Activated CD4-positive, alpha-beta T cell treated with anti-CD3 and anti-CD28 coated beads for 1 hour (primary cell): ENCODE data around the gene S100A2.

Experiments
- DNase-seq: peaks from one replicate; pipeline ENCODE4 v3.0.0-alpha.2; 2020

Gene S100A2

DNA sequence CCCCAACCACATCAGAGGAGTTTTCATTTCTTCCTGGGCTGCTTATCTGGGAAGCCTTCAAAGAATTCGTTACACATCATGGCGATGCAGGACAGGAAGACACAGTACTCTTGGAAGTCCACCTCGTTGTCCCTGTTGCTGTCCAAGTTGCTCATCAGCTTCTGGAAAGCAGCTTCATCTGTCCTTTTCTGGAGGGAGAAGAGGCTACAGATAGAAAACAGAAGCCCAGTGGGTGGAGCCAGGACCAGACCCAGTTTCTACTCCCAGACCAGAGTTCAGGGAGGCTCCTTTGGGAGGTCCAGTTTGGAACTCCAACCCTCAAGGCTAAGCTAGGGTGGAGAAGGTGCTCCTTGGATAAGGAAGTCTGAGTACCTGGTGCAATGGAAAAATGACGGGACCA is 21.9 kb downstream of the S100A2 start:
- DNase-seq: no peak

DNA sequence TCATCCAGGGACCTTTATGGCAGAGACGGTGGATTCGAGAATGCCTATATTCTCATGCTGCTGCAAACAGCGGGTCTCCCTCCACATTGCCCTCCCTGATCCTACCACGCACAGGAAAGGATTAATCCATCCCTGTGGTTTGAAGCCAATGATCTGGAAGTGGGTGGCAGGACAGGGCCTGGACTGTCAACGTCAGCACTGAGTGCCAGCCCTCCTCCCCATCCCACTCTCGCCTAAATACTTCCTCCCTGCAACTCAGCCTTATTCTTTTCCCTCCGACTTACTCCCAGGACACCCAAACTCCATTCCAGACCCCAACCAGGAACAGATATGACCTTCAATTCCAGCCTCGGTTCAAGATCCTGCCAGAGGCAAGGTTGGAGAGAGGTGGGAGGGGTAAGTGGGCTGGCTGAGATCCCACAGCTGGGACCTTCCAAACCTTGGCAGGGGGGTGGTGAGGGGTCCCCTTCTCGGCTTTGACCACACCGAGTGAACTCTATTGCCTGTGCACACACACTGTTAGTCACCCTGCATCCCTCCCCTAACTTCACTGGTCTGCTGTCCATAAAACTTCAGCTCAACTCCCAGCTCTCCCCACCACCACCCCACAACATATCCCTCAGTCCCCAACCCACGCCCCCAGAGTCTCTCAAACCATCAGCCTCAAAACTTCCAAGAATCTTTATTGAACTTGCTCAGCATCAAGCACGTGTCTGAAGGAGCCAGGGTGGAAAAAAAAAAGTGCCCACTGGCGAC is 22.5 kb downstream of the S100A2 start:
- no peak for DNase-seq

GRCh38 chr1:153541641-153542590 is 23.7 kb downstream of the S100A2 start:
- DNase-seq: no peak

DNA sequence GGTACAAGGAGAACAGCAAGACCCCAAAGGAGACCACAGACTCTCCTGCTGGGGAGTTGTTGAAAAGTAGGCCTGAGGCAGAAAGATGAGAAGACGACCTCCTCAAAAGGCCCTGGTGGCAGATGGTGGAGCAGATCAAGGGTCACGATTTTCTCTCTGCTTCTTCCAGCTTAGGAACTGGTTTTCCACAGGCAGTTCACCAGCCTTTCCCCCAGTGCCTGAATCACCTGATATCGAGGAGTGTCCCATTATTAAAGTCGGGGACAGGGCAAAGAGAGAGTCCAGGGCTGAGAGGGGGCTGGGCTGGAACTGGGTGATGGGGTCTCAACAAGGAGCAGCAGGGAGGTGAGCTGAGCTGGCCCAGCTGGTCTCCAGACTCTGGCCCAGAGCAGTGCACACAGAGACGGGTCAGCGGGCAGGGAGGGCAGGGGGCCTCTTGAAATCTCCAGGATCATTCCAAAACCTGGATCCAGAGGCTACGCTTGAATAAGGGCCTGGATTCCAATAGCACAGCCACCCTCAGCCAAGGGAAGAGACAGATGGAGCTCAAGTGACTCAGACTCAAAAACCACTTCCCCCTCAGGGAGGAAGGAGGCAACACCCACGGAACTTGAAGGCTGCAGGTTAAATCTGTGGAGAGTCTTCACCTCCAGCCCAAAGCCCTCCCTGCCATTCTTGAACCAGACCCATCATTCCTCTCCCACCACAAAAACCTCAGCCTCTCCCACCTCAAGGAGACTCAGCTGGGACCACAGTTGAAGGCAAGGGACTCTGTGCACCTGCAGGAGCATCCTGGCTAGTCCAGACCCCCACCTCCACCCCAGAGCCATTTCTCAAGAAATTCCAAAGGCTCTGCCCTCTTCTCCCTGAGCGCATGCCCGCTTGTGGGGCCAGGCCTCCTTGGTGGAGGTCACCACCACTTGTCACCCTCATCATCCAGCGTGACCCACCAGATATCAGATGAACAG is 25.0 kb downstream of the S100A2 start, which contains the start of gene S100A5:
Gene S100A5 (minus strand): TSS at position 541 of the 968 bp plus-strand sequence. CDS start 743 bp downstream, outside the sequence.
- peak; percentile 38 for DNase-seq

DNA sequence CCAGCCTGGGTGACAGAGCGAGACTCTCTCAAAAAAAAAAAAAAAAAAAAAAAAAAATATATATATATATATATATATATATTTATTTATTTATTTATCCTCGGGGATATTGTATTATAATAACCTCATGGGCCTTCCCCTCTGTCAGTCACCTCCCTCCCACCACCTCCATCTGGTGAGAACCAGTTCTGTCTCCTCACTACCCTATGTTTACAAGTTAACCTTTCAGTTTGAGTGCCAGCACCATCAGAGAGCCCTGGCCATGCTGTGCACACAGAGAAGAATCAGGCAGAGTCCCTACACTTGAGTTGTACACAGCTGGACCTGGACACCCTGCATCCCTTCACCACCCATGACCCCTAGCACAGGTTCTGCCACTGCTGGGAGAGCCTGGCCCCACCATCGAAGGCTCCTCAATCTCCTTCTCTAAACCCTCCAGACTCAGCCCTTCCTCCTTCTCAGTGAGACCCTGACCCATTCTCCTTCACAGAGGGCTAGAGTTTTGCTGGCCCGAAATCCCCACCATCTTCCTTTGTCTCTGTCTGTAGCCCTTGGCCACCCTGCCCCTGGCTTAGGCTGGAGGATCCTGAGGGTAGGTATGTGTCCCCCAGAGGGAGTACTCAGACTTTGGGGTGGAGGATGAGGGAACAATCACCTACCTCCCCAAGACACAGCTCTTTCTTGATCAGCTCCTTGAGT is 26.1 kb downstream of the S100A2 start:
- DNase-seq: no peak

DNA sequence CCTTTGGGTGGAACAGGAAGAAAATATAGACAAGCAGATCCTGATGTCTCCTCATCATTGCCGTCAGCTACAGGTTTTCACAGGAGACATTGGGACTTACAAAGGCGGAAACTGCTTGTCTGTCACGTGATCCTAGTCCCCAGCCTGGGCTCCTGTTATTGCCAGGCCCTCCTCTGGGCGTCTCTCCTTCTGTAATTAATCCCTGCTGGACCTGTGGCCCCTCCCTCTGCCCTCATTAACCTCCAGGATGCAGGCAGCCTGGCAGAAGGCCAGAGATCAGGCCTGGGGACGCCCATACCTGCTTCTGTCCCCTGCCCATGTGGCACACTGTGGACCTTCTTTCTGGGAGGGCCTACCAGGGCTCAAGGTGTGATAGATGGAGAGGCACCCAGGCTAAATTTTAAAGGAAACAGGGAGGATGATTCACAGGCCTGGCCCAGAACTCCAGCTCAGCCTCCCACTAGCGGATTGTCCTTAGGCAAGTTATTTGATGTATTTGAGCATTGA is 27.3 kb downstream of the S100A2 start:
- DNase-seq: no peak

DNA sequence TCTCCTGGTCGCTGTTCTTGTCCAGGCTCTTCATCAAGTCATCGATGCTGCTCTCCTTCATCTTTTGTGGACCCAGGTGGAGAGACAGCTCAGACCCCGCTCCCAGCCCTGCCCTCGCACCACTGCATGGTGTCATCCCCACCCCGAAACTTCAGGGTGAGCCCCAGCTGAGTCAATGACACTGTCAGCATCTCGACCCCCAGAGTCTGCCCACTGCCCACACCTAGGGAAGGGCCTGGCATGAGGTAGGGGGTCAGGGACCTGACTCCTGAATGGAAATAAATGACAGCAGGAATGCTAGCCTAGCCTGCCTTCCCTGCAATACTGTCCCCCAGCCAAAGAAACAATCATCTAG is 28.3 kb downstream of the S100A2 start:
- no peak for DNase-seq

GRCh38 chr1:153536671-153537375 is 28.8 kb downstream of the S100A2 start:
- DNase-seq: no peak

DNA sequence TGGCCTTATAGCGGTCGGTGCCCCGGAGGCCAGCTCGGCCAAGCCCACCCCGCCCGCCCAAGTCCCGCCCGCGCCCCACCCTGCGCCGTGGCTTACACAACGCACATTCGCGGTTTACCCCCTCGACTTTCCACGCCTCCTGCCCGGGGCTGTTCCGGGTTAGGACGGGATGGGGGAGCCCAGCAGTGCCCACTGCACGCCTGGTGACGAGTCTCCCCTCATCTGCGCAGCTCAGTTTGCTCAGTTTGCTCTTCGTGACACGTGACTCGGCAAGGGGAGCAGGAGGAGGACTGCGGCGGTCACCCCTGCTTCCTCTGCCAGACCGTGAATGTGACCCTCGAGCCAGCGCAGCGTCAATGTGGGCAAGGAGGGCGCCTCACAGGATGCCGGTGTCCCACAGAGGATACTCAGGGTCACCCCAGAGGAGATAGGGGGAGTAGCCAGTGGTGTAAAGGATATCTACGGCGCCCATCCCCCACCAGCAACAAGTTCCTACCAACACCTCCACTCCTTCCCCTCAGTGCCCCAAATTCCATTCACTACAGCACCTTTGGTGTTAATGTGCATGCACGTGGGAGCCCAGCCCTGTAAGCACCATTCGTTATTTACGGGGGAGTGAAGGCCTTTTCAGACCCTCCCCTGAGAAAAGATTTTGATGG is 29.5 kb downstream of the S100A2 start:
- peak; percentile 64 for DNase-seq

GRCh38 chr1:153535242-153536011 is 30.2 kb downstream of the S100A2 start, which contains the start of gene S100A6:
S100A6 (minus strand) TSS chr1:153535991; CDS start chr1:153535339, 652 bp downstream.
- DNase-seq: peak; percentile 18

DNA sequence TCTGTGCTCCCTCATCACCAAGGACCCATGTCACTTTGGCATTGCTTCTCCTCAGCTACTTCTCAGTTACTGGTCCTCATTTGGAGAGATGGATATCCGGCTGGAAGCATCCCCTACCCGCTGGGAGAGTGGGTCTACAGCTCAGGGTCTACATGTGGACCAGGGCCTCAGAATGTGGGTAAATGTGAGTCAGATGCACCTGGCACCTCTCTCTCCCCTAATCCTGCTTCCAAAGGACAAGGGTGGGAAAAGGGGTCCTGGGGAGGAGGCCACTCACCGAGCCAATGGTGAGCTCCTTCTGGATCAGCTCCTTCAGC is 30.8 kb downstream of the S100A2 start:
- no peak for DNase-seq

- DNase-seq: no peak
These were observed 31.3 kb downstream of the S100A2 start for GRCh38 chr1:153534226-153534924.

DNA sequence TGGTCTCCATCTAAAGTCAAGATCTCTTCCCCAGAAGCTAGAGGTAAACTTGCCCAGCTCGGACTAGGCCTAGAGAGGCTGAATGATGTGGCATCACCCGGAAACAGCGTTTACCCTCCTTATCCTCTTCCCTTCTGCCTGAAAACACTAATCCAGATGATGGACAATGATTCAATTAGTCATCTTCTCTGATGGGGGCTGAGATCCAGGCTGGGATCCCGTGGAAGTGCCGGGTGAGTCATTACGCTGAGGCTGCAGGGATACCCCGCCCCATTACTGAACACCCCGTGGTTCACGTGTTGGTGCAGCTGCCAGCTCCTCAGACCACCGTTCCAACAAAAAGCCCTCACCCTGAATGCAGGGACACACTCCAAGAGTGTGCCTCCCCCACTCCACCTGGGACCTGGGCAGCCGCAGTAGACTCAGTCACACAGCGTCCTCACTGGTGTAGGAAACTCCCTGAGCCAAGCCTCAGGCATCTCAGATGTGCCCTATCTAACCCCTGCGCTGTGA is 31.9 kb downstream of the S100A2 start:
- DNase-seq: no peak

DNA sequence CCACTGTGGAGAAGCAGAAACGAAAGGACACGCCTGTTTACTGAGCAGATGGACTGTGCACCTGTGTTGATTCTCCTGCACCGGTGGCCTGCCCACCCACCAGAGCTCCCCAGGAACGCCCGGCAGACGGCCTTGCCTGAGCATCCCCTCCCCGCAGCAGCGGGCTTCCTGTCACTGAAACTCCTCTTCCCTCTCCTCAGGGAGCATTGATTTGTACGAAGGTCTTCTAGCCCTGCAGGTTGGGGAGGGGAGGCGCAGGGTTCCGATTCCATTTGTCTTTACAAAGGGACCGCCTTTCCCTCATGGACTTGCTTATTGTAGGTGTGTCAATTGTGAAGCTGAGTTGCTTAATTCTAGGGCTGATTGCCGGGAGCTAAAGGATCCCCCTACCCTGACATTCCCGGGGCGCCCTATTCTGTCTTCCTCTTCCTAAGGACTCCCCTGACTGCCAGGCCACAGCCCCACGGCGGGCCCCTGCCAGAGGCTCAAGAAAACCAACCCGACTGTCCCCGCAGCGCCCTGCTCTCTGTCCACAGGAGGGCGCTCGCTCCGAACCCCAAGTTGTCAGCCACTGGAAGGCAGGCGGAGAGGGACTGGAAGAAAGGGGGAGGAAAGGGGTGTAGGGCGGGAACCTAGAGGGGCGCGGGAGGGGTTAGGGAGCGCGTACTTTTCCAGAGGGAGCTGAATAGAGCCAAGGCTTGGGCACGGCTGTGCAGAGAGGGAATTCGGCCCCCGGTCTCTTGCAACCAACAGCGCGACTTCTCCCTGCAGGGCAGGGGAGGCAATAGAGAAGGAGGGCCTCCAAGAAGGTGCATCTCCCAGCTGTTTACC is 32.7 kb downstream of the S100A2 start:
- DNase-seq: peak; percentile 63

GRCh38 chr1:153532181-153532580 is 33.5 kb downstream of the S100A2 start:
- peak; percentile 15 for DNase-seq

- DNase-seq: no peak
These were observed 34.0 kb downstream of the S100A2 start for GRCh38 chr1:153531638-153532037.

DNA sequence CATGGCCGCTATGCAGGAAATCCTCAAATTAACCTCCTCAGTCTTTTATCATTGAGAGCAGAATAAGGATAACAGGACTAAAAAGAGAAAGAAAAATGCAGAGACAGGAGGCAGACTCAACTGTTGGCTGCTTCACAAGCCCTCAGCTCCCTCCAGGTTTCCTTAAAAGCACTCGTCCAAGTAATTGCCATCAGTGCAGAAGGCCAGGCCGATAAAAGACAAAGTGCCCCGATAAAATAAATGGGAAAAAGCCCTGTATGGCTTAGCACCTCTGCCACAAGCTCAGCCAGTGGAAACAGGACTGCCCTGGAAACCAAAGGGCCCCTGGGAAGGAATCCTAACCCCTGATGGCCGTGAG is 38.0 kb downstream of the S100A2 start:
- no peak for DNase-seq
